Raji (cell line): ENCODE measurements around the gene DLX1.

ENCODE experiments used
- POLR2A ChIP-seq: IDR thresholded peaks from 2 replicates; pipeline ENCODE4 v1.6.1; 2011; ENCODE audit warnings: low read depth, low read length, control low read depth; ENCODE audit not compliant: insufficient read depth

Gene DLX1

DNA sequence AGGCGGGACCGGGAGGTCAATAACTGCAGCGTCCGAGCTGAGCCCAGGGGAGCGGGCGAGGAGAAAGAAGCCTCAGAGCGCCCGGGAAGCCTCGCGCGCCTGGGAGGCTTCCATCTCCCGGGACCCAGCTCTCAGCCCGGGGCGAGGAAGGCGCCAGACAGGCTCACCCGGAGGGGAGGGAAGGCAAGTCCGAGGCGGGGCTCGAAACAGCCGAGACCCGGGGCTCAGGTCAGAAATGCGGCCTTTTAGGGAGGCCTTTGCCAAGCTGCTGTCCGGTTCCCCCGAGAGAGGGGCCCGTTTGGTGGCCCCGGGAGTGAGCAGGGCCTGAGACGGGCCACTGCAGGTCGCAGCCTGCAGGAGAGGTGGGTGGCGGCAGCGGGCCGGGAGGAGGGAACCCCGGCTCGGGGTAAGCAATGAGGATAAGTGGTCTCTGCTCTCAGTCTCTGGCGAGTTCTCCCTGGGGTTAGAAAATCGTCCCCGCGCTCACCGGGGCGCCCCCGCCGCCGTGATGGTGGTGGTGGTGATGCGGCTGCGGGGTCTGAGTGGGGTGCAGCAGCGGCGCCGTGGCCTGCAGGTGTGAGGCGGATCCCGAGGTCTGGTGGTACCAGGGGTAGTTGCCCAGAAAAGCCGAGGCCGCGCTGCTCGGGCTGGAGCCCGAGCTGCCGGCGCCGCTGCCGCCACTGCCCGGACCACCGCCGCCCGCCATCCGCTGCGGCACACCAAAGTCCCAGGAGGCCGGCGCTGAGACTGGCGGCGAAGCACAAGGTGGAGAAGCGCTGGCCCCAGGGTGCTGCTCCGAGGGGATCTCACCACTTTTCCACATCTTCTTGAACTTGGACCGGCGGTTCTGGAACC, 15.0 kb downstream of the DLX1 start:
- no peak for TF ChIP-seq POLR2A

DNA sequence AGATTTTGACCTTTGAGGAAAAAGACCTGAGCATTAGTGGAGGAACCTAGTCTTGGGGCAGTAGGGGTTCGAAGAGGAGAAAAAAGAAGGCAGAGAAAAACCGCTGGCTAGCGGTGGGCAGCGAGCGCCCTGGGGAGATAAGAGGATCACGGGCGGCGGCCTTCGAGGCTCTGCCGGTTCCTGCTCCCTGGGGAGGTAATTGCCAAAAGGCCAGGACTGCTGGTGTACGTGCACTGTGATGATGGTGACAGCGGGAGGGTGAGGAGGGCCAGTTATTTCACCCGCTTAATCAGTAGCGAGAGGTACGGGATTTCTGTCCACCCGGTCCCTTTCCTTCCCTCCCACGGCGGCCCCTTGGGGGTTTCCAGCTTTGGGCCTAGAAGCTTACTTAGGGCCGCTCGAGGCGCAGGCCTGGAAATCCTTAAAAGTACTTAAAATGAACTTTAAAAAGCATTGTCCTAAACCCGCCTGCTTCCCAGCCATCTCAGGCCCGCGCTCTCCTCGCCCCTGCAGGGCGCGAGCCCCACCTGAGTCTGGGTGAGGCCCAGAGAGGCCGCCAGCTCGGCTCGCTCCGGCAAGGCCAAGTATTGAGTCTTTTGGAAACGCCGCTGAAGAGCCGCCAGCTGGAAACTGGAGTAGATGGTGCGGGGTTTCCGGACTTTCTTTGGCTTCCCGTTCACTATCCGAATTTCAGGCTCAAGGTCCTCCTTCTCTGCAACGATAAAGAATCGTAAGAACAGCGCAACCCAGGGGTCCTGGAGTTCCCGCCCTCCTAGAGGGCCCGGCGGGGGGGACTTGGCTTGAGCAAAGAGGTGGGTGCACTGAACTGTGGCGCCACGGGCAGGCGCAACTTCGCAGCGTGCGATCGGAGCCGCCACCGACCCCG, 15.9 kb downstream of the DLX1 start:
- TF ChIP-seq POLR2A = no peak

DNA sequence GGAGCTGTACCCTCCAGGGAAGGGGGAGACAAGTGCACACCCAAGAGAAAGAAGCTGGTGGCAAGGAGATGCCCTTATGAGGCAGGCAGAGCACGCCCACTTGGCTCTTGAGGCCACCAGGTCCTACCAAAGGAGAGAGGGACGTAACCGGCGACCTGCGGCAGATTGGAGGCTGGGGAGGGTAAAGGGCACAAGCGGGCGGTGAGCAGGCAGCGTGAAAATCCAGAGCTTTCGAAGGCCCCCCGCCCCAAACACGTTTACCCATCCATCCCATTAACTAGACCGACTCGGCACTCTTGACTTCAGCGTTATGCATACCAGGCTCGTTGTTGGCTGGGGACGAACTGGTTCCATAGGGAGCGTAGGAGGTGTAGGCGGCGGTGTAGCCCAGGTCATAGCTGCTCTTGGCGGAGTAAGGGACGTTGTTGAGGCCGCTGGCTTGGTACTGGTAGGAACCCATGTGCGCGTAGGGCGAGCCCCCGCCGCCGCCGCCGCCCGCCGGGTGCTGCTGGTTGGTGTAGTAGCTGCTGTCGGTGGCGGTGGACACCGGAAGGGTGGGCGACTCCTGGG, 16.6 kb downstream of the DLX1 start:
- TF ChIP-seq POLR2A = no peak

DNA sequence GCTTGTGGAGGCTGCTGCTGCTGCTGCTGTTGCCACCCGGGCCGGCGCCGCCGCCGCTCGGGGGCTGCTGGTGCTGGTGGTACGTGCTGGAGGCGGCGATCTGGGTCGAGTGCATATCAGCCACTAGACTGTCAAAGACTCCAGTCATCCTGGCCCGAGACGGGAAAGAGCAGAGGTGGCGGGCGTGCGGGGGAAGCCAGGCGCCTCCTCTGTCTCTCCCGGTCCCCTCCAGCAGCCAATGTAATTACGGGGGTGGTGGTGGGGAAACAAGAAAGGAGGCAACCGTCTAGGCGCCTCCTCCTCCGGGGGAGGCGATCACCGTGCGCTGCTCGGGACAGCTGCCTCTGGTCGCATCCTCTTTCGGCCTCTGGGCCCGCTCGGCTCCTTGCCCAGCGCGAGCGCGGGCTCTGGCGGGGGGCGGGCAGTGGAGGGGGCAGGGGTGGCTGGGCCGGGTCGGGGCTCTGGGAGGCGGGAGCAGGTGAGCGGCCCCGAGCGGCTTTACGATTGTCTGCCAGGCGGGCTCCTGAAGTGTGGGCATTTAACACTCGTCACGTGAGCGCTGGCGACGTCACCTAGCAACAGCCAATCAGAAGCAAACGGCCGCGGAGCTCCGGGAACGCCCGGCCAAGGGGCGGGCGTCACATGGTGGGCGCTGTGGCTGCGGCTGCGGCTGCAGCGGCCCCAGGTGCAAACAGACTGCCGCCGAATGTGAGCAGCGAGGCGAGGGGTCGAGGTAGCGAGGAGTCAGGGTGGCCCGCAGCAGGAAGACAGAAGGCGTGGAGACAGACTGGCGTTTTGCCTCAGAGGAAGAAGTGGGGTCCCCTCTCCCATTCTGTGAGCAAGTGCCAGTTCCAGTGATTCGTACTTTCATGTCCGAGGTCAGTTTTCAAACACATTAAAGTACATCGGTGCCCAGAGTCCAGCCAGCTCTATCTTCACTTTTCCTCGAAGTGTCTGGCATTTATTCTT, 17.4 kb downstream of the DLX1 start, which contains the start of gene DLX2:
DLX2 (minus strand) TSS at position 510 of the 969 bp plus-strand sequence; CDS start at position 148, 362 bp downstream.
- no peak; the same call in none of the 2 replicates for TF ChIP-seq POLR2A

DNA sequence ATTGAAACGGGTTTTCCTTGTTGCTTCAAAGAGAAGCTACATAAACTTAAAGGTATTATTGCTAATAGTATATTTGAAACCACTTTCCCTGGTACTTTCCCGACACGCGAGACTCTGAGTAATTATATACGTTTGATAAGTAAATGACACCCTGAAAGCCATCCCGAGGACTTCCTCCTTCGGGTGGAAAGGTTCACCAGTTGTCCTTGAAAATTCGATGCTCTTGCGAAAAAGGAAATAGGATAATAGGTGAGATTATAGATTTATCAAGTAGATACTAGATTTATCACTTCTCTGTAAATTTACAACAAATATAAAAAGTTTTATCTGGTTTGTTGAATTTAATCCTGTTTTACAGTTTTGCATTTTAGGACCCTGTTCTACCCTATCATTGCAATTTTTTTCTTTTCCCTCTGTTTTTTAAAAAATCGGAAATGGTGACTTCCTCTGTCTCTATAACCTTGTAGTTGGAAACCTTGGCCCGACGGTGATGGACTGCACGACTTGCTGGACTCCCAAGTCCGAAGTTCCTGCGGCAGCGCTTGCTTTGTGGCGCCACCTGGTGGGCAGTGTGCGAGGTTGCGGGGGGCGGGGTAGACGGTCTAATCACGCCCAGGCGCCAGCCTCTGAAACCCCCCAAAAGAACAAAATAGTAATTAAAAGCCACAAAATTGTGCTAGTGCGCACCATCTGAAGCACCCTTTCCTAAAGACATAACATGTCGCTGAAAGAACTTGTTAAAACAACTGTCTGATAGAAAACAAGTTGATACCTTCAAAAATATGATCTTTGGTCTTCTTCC, 18.4 kb downstream of the DLX1 start:
- no peak for TF ChIP-seq POLR2A

DNA sequence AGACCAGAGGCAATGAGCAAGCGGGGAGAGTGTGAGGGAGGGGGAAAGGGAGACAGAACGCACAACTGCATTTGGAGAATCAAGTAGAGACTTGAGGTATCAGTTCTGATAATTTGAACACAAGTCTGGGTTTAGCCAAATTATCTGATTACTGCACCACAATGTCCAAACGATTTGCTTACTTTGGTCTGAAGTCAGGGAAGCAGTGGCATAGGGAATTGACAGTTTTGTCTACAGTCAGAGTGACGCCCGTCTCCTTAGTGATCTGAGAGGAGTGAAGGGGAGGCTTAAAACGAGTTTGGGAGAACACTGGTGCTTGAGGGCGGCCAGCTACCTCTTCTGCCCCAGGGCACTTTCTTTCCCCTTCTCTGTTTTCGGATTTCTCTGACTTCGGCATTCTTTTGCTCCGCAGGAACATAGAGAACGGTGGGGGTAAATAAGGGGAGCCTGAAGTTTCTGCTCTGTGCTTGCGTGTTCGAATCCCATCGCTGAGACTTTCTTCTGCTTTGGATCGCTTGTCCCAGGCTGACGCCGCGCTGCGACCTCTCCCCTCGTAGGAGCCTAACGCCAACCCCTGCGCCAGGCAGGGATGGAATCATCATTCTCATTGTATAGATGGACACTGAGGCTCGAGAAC, 20.3 kb downstream of the DLX1 start:
- no peak for TF ChIP-seq POLR2A

DNA sequence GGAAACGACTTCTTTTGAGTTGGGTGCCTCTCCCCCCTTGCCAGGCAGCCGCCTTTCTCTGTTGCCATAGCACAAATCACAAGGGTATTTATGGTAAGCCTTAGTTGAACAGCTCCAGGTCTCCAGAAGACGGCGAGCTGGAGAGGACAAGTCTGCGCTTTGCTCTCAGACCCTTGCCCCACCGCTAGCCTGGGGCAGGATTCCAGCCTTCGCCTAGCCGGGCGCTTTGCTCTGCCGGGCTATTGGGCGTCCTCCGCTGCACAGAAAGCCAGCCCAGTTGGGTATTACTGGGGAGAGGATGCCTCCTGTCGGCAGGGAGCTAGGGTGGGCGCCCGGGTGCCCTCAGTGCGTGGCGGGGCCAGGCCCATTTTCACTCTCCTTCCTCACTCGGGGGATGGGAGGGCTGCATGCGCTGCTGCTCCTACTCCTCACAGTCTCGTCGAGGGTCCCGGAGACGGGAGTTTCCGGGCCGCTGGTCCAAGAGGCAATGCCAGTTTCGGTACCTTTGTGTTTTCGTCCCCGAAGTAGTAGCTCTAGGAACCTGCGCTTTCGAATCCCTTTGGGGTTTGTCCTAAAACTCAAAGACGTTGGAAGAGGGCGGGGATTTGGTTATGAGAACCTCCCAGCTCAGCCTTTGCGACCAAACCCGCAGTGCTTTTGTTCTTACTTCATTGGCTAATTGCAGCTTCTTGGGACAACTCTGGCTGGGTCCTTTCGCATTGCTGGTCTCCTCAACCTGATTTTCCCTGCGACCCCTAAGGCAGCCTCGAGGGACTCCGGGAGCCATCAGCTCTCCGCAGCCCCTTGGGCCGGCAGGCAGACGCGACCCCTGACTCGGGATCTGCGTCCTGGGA, 21.0 kb downstream of the DLX1 start:
- no peak for TF ChIP-seq POLR2A

DNA sequence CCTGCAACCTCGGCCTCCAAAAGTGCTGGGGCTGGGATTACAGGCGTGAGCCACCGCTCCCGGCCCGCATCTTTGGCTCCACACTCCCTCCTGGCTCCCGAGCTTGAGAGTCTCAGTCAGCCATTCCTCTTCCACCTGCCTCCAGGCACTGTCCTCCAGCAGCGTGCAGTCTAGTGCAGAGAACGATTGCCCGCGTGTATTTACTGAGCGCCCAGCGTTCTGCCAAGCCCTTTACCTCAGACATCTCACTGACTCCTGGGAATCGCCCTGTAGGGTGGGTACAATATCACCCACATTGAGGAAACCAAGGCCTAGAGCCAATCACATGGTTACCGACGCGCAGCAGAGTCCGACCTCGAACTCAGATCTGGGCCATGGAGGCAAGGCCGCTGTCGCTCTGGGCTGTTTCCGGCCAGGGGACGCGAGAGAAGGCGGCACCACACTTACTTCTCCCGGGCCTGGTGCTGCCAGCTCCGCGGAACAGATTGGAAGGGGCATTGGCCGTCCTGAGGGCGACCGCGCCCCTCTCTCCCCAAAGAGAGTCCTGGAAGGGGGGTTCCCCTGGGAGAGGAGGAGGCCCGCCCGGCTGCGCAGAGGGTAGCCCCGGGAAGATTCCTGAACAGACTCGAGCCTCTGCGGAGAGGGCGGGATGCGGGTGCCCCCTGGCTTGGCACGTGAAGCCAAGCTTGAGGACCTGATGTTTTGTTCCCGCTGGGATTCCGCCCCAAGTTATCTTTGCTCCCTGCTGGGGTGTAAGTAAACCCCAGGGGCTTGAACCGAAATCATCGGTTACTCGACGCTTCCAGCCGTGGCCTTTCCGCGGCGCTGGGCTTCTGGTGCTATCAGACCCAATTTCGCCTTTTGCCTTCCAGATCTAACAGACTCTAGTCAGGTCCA, 22.6 kb downstream of the DLX1 start:
- no peak for TF ChIP-seq POLR2A

DNA sequence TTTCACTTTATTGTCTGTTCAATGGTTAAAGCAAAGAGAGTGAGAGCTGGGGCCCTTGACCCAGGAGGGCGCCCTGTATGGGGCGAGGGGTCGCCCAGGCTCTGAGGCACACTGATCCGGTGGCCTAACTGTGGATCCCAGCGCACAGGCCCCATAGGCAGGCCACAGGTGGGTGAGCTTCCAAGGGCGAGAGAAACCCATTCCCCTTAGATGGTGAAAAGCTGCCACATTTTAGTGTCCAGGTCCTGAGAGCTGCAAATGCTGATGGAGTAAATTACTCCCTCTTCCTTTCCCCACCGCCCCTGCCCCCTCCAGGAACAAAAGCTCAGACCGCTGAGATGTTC, 23.3 kb downstream of the DLX1 start:
- TF ChIP-seq POLR2A = no peak

DNA sequence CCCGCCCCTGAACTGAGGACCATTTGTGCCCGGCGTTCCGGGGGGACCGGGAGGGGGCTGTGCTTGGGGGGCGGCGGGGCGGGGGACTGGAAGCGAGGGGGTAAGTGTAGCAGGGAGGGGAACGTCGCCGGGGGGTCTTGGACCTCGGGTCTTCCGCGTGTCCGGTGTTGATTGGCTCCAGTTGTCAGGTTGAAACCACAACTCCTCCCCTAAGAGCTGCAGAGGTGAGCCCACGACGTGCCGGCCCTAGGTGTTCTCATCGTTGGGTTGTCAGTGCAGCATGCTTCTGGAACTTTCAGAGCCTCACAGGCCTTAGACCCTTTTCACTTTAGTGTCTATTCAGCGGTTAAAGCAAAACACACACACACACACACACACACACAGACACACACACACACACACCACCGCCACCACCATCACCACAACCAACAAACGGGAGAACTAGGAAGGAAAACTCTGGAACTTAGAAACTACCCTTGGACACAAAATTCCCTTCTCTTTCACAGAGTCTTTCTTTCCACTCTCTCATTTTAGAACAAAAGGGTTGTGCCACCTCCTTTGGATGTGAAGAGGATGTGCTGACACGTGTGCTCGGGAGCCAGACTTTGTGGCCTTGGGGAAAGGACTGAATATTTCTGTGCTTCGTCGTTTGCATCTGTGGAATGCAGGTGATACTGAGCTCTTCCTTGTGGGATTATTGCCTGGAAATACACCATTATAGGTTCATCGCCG, 24.1 kb downstream of the DLX1 start:
- TF ChIP-seq POLR2A = no peak

DNA sequence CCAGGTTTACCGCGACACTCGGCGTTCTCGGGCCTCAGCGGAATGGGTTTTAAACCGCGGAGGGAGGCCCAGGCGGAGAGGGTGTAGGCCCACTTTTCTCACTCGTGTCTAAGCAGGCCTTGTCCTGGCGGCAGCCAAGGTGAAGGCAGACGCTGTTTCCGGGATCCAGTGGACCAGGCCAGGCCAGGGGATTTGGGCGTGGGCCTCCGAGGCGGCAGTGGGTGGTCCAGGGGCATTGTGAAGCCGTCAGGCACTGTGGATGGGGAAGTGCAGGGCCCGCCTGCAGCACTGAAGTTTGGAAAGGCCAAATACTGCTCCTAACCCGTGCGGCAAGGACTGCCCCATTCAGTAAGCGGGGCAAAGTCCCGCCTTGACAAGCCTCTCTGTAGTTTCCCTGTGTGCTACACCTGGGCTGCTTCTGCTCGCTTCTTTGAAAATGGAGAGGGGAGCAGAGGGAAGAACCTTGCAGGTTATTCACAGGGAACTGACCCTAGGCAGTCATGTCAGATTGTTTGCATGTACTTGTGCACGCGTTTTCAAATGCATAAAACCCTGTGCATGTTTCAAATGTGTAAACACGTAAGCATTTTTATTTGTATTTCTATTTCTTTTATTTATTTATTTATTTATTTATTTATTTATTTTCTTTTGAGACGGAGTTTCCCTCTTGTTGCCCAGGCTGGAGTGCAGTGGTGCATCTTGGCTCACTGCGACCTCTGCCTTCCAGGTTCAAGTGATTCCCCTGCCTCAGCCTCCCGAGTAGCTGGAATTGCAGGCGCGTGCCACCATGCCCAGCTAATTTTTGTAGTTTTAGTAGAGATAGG, 24.9 kb downstream of the DLX1 start:
- TF ChIP-seq POLR2A = no peak
